Natural killer cell (primary cell): ENCODE data around the gene SLC39A11. TPM values are rescaled to one million over a fixed set of nuclear protein-coding genes. Genes with fewer than 3 reads are reported as not detected.

ENCODE experiments used
- ATAC-seq, 3 donors: fragments of 150-1000 bp in 2 of 3; fragments of 200-7000 bp in 1 of 3; cut with Tn5 transposase; 1 replicate in 1 of 3; 2 replicates in 2 of 3; pipeline ENCODE4 v1.10.0; 2021; ENCODE audit warnings: mild to moderate bottlenecking in 2 of 3, moderate library complexity in 2 of 3
- DNase-seq, 2 donors: peaks; one replicate each; pipeline versions ENCODE4 v3.0.0 to v3.0.0-alpha.2; 2013 to 2021; ENCODE audit warnings: mixed read lengths in 1 of 2
- H3K27ac ChIP-seq: one replicate; pipeline ENCODE4 v1.5.1; 2013; ENCODE audit warnings: mild to moderate bottlenecking, low read length
- H3K27me3 ChIP-seq: one replicate; pipeline ENCODE4 v1.6.1; 2013; ENCODE audit warnings: low read length; ENCODE audit not compliant: control insufficient read depth, insufficient read depth
- H3K36me3 ChIP-seq: one replicate; pipeline ENCODE4 v1.6.1; 2013; ENCODE audit warnings: low read length; ENCODE audit not compliant: control insufficient read depth, insufficient read depth
- H3K4me1 ChIP-seq: one replicate; pipeline ENCODE4 v1.6.1; 2013; ENCODE audit warnings: low read length; ENCODE audit not compliant: control insufficient read depth, insufficient read depth
- H3K4me3 ChIP-seq: one replicate; pipeline ENCODE4 v1.5.1; 2013; ENCODE audit warnings: low read length
- H3K9me3 ChIP-seq: one replicate; pipeline ENCODE4 v1.6.1; 2013; ENCODE audit warnings: low read length; ENCODE audit not compliant: control insufficient read depth, insufficient read depth
- H3K27ac Mint-ChIP-seq, 2 donors: one replicate each; pipeline ENCODE4 v1.8.0; 2022; ENCODE audit warnings: mild to moderate bottlenecking in 2 of 2, mixed read lengths in 2 of 2, moderate library complexity in 1 of 2
- H3K27me3 Mint-ChIP-seq, 2 donors: one replicate each; pipeline ENCODE4 v1.8.0; 2022; ENCODE audit warnings: low read depth in 2 of 2, mixed read lengths in 2 of 2
- H3K36me3 Mint-ChIP-seq: one replicate; pipeline ENCODE4 v1.8.0; 2022; ENCODE audit warnings: mixed read lengths
- H3K4me1 Mint-ChIP-seq, 2 donors: one replicate each; pipeline ENCODE4 v1.8.0; 2022; ENCODE audit warnings: mixed read lengths in 2 of 2
- H3K4me3 Mint-ChIP-seq: one replicate; pipeline ENCODE4 v1.8.0; 2022; ENCODE audit warnings: mild to moderate bottlenecking, moderate library complexity, mixed read lengths
- H3K9me3 Mint-ChIP-seq, 2 donors: one replicate each; pipeline ENCODE4 v1.8.0; 2022; ENCODE audit warnings: mixed read lengths in 2 of 2
- CTCF ChIP-seq: fragments of 200-600 bp; IDR thresholded peaks from one replicate; pipeline ENCODE4 v1.8.0; 2022; ENCODE audit warnings: antibody characterized with exemption
- WGBS: methylation state at CpG from one replicate; pipeline ENCODE4 v1.1.7; 2013; ENCODE audit warnings: missing lambda C conversion rate; ENCODE audit not compliant: insufficient coverage; 5-methylcytosine and 5-hydroxymethylcytosine counted together
- intact Hi-C: fragments of 100-400 bp; cut with micrococcal nuclease; formaldehyde crosslinking; loops from one replicate; pipeline ENCODE4 v1.14.2; 2022
- total RNA-seq, 4 donors: library from RNA; stranded (reverse); fragments of 120-200 nt in 1 of 4; gene quantifications; one replicate each; pipeline versions ENCODE4 v1.2.3 to v1.2.4, GENCODE V29; 2013 to 2022

SLC39A11 gene
- total RNA-seq, 3 donors from 2014 or later (not counting 1 experiment from before 2014, with no cell fraction given): 32.6 to 44.9 (median 39.4) TPM

GRCh38 chr17:72714357-72714966 is 378.0 kb downstream of the SLC39A11 start:
- no peak overlapping the region for H3K4me3 ChIP-seq
- DNase-seq (no peak), ATAC-seq (no peak)
- peaks cover 10 to 18% of the 10 kb centered on the region in 2 donors for H3K4me1 Mint-ChIP-seq
- no peak for TF ChIP-seq CTCF
- no peaks in the 10 kb centered on the region for H3K27me3 Mint-ChIP-seq
- intact Hi-C loops: no loop called here
- no peaks in the 10 kb centered on the region for H3K36me3 Mint-ChIP-seq
- H3K9me3 ChIP-seq: no peaks in the 10 kb centered on the region
- peaks cover 0 to 3% of the 10 kb centered on the region in 2 donors for H3K9me3 Mint-ChIP-seq
- H3K36me3 ChIP-seq: no peaks in the 10 kb centered on the region
- H3K27ac ChIP-seq: no peak overlapping the region
- no peaks in the 10 kb centered on the region for H3K27me3 ChIP-seq
- H3K4me1 ChIP-seq: peaks cover 6% of the 10 kb centered on the region
- no peak overlapping the region for H3K4me3 Mint-ChIP-seq
- WGBS: 77% methylated on average over 7 of the region's 9 CpGs
- H3K27ac Mint-ChIP-seq: no peak overlapping the region

GRCh38 chr17:72713701-72714100 is 378.8 kb downstream of the SLC39A11 start:
- WGBS: 95% methylated on average over 7 of the region's 7 CpGs
- DNase-seq (no peak), ATAC-seq (no peak)
- intact Hi-C loops: no loop called here
- no peaks in the 10 kb centered on the region for H3K9me3 ChIP-seq
- no peaks in the 10 kb centered on the region for H3K4me1 ChIP-seq
- Mint-ChIP-seq H3K9me3 (peaks cover 0 to 3% of the 10 kb centered on the region in 2 donors), H3K4me3 (no peak overlapping the region), H3K27me3 (no peaks in the 10 kb centered on the region), H3K36me3 (no peaks in the 10 kb centered on the region), H3K4me1 (peaks cover 5 to 13% of the 10 kb centered on the region in 2 donors), H3K27ac (no peak overlapping the region)
- no peaks in the 10 kb centered on the region for H3K27me3 ChIP-seq
- no peak overlapping the region for H3K27ac ChIP-seq
- no peaks in the 10 kb centered on the region for H3K36me3 ChIP-seq
- no peak overlapping the region for H3K4me3 ChIP-seq
- TF ChIP-seq CTCF: no peak

- H3K27ac ChIP-seq: no peak overlapping the region
- ATAC-seq (no peak), DNase-seq (no peak)
- intact Hi-C loops: no loop called here
- H3K9me3 ChIP-seq: no peaks in the 10 kb centered on the region
- WGBS: 94% methylated on average over 3 of the region's 3 CpGs
- no peaks in the 10 kb centered on the region for H3K27me3 ChIP-seq
- Mint-ChIP-seq H3K9me3 (peaks cover 0 to 3% of the 10 kb centered on the region in 2 donors), H3K4me1 (peaks cover 5 to 9% of the 10 kb centered on the region in 2 donors), H3K27me3 (no peaks in the 10 kb centered on the region), H3K27ac (no peak overlapping the region), H3K36me3 (no peaks in the 10 kb centered on the region), H3K4me3 (no peak overlapping the region)
- H3K4me1 ChIP-seq: no peaks in the 10 kb centered on the region
- H3K36me3 ChIP-seq: no peaks in the 10 kb centered on the region
- no peak for TF ChIP-seq CTCF
- no peak overlapping the region for H3K4me3 ChIP-seq
Measured at GRCh38 chr17:72711521-72712310, 380.8 kb downstream of the SLC39A11 start.
